MM.1S (cell line): ENCODE results near the gene DYNC2H1.

Experiments
- DNase-seq: peaks from one replicate; pipeline ENCODE4 v3.0.0-alpha.2; 2015
- H2AFZ ChIP-seq: fragments of 300-600 bp; sonication (generic); 2 replicates; pipeline ENCODE4 v1.6.0; 2016; ENCODE audit warnings: antibody characterized with exemption, low read length
- H3F3A ChIP-seq: fragments of 300-600 bp; sonication (generic); 2 replicates; pipeline ENCODE4 v1.6.1; 2016; ENCODE audit warnings: mild to moderate bottlenecking, antibody characterized with exemption, low read length, moderate library complexity, mixed read lengths; ENCODE audit not compliant: insufficient read depth
- H3K27ac ChIP-seq: fragments of 300-600 bp; sonication (generic); 2 replicates; pipeline ENCODE4 v1.5.1; 2016; ENCODE audit warnings: mild to moderate bottlenecking, low read length
- H3K27me3 ChIP-seq: fragments of 300-600 bp; sonication (generic); replicated peaks from 2 replicates; pipeline ENCODE4 v1.6.0; 2016; ENCODE audit warnings: low read length; ENCODE audit not compliant: insufficient read depth
- H3K36me3 ChIP-seq: fragments of 300-600 bp; sonication (generic); replicated peaks from 2 replicates; pipeline ENCODE4 v1.6.1; 2016; ENCODE audit warnings: mild to moderate bottlenecking, low read length, mixed read lengths; ENCODE audit not compliant: insufficient read depth
- H3K4me1 ChIP-seq: fragments of 300-600 bp; sonication (generic); 2 replicates; pipeline ENCODE4 v1.6.1; 2016; ENCODE audit warnings: low read length, mixed read lengths
- H3K4me2 ChIP-seq: fragments of 300-600 bp; sonication (generic); 2 replicates; pipeline ENCODE4 v1.6.0; 2016; ENCODE audit warnings: low read depth, low read length
- H3K4me3 ChIP-seq: fragments of 300-600 bp; sonication (generic); 2 replicates; pipeline ENCODE4 v1.5.1; 2016; ENCODE audit warnings: low read length, mixed read lengths
- H3K79me2 ChIP-seq: fragments of 300-600 bp; sonication (generic); 2 replicates; pipeline ENCODE4 v1.6.1; 2016; ENCODE audit warnings: mixed run types, low read length, mixed read lengths
- H3K9ac ChIP-seq: fragments of 300-600 bp; sonication (generic); 2 replicates; pipeline ENCODE4 v1.6.1; 2016; ENCODE audit warnings: low read length, mixed read lengths
- H3K9me2 ChIP-seq: fragments of 300-600 bp; sonication (generic); replicated peaks from 2 replicates; pipeline ENCODE4 v1.6.1; 2016; ENCODE audit warnings: mild to moderate bottlenecking, low read length, mixed read lengths; ENCODE audit not compliant: insufficient read depth
- H3K9me3 ChIP-seq: fragments of 300-600 bp; sonication (generic); replicated peaks from 2 replicates; pipeline ENCODE4 v1.6.1; 2016; ENCODE audit warnings: mild to moderate bottlenecking, low read length, mixed read lengths; ENCODE audit not compliant: insufficient read depth
- H4K20me1 ChIP-seq: fragments of 300-600 bp; sonication (generic); 2 replicates; pipeline ENCODE4 v1.6.1; 2016; ENCODE audit warnings: mild to moderate bottlenecking, low read length, moderate library complexity, mixed read lengths; ENCODE audit not compliant: insufficient read depth
- CTCF ChIP-seq: fragments of 300-600 bp; sonication (generic); IDR thresholded peaks from 2 replicates; pipeline ENCODE4 v1.5.1; 2016; ENCODE audit warnings: antibody characterized with exemption, low read length, mixed read lengths
- EZH2 ChIP-seq: fragments of 300-600 bp; sonication (generic); optimal IDR thresholded peaks from 2 replicates; pipeline ENCODE3; 2017; ENCODE audit warnings: low read depth, mild to moderate bottlenecking, antibody characterized with exemption, low read length, mixed read lengths
- EZH2phosphoT487 ChIP-seq: fragments of 300-600 bp; sonication (generic); IDR thresholded peaks from 2 replicates; pipeline ENCODE4 v1.6.1; 2018; ENCODE audit warnings: antibody characterized with exemption, low read length

Gene DYNC2H1

DNA sequence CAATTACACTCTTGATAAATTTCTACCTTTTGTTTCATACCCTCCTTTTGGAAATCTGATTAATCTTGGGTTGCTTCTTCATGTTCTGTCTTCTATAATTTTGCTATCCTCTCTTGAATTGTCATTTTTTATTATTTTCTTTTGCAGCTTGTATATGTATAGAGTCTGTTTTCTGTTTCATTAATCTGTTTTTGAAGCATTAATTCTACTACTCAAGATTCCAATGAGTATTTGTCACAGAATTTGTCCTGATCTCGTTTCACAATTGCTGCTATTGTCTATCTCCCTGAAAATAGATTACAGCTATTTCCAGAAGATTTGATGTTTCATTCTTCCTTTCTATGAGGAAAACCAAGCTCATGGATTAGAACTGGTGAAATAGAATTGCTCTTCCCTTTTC is 406.1 kb downstream of the DYNC2H1 start:
- Histone ChIP-seq H3K79me2 (no peaks in the 10 kb centered on the region), H4K20me1 (no peaks in the 10 kb centered on the region), H2AFZ (no peak overlapping the region), H3K9me3 (no peaks in the 10 kb centered on the region), H3K36me3 (no peaks in the 10 kb centered on the region), H3K4me2 (no peak overlapping the region), H3K9ac (no peak overlapping the region), H3K4me1 (no peaks in the 10 kb centered on the region), H3K9me2 (no peaks in the 10 kb centered on the region), H3K27ac (no peak overlapping the region), H3F3A (no peaks in the 10 kb centered on the region), H3K27me3 (no peaks in the 10 kb centered on the region), H3K4me3 (no peak overlapping the region)
- TF ChIP-seq EZH2phosphoT487 (no peak), EZH2 (no peak), CTCF (no peak)
- DNase-seq = no peak

- no peak for DNase-seq
- H3K4me3 ChIP-seq = no peak overlapping the region
- no peaks in the 10 kb centered on the region for H4K20me1 ChIP-seq
- H3K9me3 ChIP-seq = no peaks in the 10 kb centered on the region
- H3K4me2 ChIP-seq = no peak overlapping the region
- no peaks in the 10 kb centered on the region for H3K4me1 ChIP-seq
- TF ChIP-seq EZH2 (no peak), CTCF (no peak)
- H3K27ac ChIP-seq = no peak overlapping the region
- H3F3A ChIP-seq = no peaks in the 10 kb centered on the region
- H3K79me2 ChIP-seq = no peaks in the 10 kb centered on the region
- no peaks in the 10 kb centered on the region for H3K27me3 ChIP-seq
- H3K36me3 ChIP-seq = no peaks in the 10 kb centered on the region
- no peak overlapping the region for H3K9ac ChIP-seq
- H2AFZ ChIP-seq = no peak overlapping the region
- no peaks in the 10 kb centered on the region for H3K9me2 ChIP-seq
Measured at GRCh38 chr11:103520792-103521191, 411.6 kb downstream of the DYNC2H1 start.

- Histone ChIP-seq H3K9me2 (no peaks in the 10 kb centered on the region), H3K79me2 (no peaks in the 10 kb centered on the region), H3K9ac (no peak overlapping the region), H2AFZ (no peak overlapping the region), H3K4me1 (no peaks in the 10 kb centered on the region), H3K36me3 (no peaks in the 10 kb centered on the region), H3K27me3 (no peaks in the 10 kb centered on the region), H3K4me2 (no peak overlapping the region), H3K9me3 (no peaks in the 10 kb centered on the region), H3F3A (no peaks in the 10 kb centered on the region), H3K4me3 (no peak overlapping the region), H3K27ac (no peak overlapping the region), H4K20me1 (no peaks in the 10 kb centered on the region)
- TF ChIP-seq EZH2phosphoT487 = no peak
- no peak for TF ChIP-seq CTCF
- no peak for TF ChIP-seq EZH2
- DNase-seq = no peak
Measured at GRCh38 chr11:103525069-103525468, 415.8 kb downstream of the DYNC2H1 start.

DNA sequence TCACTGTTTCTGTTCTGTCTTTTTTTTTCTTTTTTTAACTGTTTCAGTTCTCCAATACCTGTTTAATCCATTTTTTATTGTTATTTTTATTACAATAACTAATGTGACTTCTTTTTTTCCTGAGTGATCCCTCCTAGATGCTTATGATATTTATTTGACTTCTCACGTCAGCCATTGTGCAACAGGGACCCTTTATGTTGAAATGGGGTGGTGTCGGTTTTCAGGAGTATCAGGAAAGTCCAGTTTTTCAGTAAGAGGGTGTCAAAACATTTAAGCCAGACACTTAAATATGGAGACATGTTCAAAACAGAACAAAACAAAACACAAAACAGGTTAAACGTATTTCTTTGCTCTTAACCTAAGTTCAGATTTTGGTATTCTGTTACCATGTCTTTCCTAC is 418.8 kb downstream of the DYNC2H1 start:
- Histone ChIP-seq H3K27ac (no peak overlapping the region), H4K20me1 (no peaks in the 10 kb centered on the region), H3K4me2 (no peak overlapping the region), H3K4me3 (no peak overlapping the region), H3K9ac (no peak overlapping the region), H2AFZ (no peak overlapping the region), H3K9me2 (no peaks in the 10 kb centered on the region), H3K4me1 (no peaks in the 10 kb centered on the region), H3K36me3 (no peaks in the 10 kb centered on the region), H3K9me3 (no peaks in the 10 kb centered on the region), H3K79me2 (no peaks in the 10 kb centered on the region), H3K27me3 (no peaks in the 10 kb centered on the region), H3F3A (no peaks in the 10 kb centered on the region)
- no peak for DNase-seq
- TF ChIP-seq EZH2phosphoT487 (no peak), EZH2 (no peak), CTCF (no peak)
